Measurements from ENCODE around the gene GOLGA2. TPM values are rescaled to one million over a fixed set of nuclear protein-coding genes. Genes with fewer than 3 reads are reported as not detected.
A peak's percentile ranks its signal among the peaks of the same experiment; 100 is the strongest.

The GOLGA2 gene
- total RNA-seq, 1 experiment from 2014 or later: 51.0 TPM

DNA sequence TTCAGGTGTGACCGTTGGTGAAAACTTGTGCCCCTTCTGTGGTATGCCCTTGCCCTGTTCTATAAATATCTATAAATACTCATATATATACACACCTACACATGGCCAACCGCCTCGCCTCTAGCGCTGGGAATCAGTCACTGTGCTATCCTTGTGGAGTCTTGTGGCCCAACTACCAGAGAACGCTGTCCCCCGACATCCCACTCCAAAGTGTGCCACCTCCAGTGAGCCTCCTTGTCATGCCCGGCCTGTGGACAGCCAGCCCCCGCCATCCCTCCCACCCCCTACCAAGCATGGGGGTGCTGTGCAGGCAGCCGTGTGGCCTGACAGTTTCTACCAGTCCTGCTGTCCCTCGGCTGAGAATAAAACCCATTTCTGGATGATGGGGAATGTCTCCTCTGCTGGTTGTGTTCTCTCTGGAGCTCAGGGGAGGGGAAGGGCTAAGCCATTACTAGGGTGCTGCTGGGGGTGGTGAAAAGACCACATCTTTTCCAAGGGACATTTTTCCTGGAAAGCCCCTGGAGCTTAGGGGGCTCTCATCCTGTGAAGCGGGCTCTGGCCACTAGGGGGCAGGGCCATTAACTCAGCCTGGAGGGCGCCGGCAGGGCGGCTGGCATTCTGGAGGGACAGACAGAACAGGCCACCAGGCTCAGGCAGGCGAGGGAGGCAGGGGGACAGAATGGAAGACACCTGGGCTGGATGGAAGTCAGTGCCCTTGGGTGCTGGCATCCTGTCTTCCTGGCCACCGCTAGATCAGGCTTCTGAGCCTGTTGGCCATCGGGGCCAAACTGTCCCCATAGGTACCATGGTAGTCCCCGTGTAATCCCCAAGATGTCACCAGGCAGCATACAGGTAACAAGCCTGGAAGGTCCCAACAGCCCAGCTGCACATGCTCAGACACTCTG is 20.7 kb downstream of the GOLGA2 start:
- no peak overlapping the region for H2BK5ac ChIP-seq (ENCODE audit: insufficient read length, low read length)
- Mint-ChIP-seq H3K4me3 (no peak overlapping the region; a peak in 1 of 5 replicates), H3K9me3 (no peaks in the 10 kb centered on the region; a peak in 1 of 5 replicates), H3K27ac (peak overlapping the region in 1 of 3 experiments; percentile 77; a peak in 3 of 7 replicates), H3K27me3 (ENCODE audit: low read depth) (peaks cover 3% of the 10 kb centered on the region), H3K36me3 (ENCODE audit: insufficient read depth in 1 of 3, low read depth in 3 of 3) (peaks cover 17 to 45% (median 28%) of the 10 kb centered on the region in 3 experiments), H3K4me1 (peaks cover 8 to 32% of the 10 kb centered on the region in 2 experiments)
- H3K56ac ChIP-seq (ENCODE audit: insufficient read length, low read depth, low read length): no peak overlapping the region
- H3K9me3 ChIP-seq (ENCODE audit: control insufficient read depth, low read depth, low read length): no peaks in the 10 kb centered on the region
- H3K4me1 ChIP-seq (ENCODE audit: insufficient read depth, low read length): no peaks in the 10 kb centered on the region
- peaks cover 3% of the 10 kb centered on the region for H3K79me2 ChIP-seq (ENCODE audit: insufficient read depth, low read length)
- no peak overlapping the region for H3K23ac ChIP-seq (ENCODE audit: insufficient read length, low read depth, low read length)
- H4K20me1 ChIP-seq (ENCODE audit: control insufficient read depth, insufficient read depth, insufficient read length): no peaks in the 10 kb centered on the region
- H3K79me1 ChIP-seq (ENCODE audit: insufficient read depth, low read depth, low read length, poor library complexity, severe bottlenecking): no peaks in the 10 kb centered on the region
- H4K8ac ChIP-seq (replicated peaks; ENCODE audit: insufficient read length, low read depth, low read length): no peak overlapping the region
- no CpG with 5 or more reads among the region's 18 CpGs for WGBS (ENCODE audit: extremely low coverage, insufficient read length, low lambda C conversion rate)
- H3K27ac ChIP-seq (ENCODE audit: insufficient read length, low read depth, low read length): no peak overlapping the region
- no peak overlapping the region for H3K18ac ChIP-seq (ENCODE audit: insufficient read length, low read depth, low read length)
- no peaks in the 10 kb centered on the region for H3K23me2 ChIP-seq (ENCODE audit: insufficient read length, low read depth, low read length, poor library complexity, severe bottlenecking)
- no peak overlapping the region for H3K14ac ChIP-seq (ENCODE audit: insufficient read depth, low read length)
- H4K91ac ChIP-seq (ENCODE audit: insufficient read length, low read depth, low read length): no peak overlapping the region
- H2BK20ac ChIP-seq (ENCODE audit: low read depth, low read length, poor library complexity, severe bottlenecking): no peak overlapping the region
- peak; percentile 92 for TF ChIP-seq CTCF (conservative IDR thresholded peaks at IDR 0.05)
- H2AK5ac ChIP-seq (ENCODE audit: insufficient read length, low read length): no peak overlapping the region
- no peak overlapping the region for H2AFZ ChIP-seq (ENCODE audit: low read length)
- no peak overlapping the region for H3T11ph ChIP-seq (ENCODE audit: low read length)
- H2BK120ac ChIP-seq (ENCODE audit: low read depth, low read length, poor library complexity, severe bottlenecking): no peak overlapping the region
- H2BK12ac ChIP-seq (ENCODE audit: insufficient read length, low read depth, low read length): no peak overlapping the region
- no peak overlapping the region for H3K4me2 ChIP-seq (ENCODE audit: insufficient read depth, insufficient read length, low read length)
- no peak overlapping the region for H3K4ac ChIP-seq (ENCODE audit: low read depth, low read length)
- no peaks in the 10 kb centered on the region for H3K27me3 ChIP-seq (ENCODE audit: insufficient read depth, low read length)
- no peak overlapping the region for H3K9ac ChIP-seq (ENCODE audit: extremely low read depth, insufficient read length, low read length)
- DNase-seq: peak; percentile 84
- H4K5ac ChIP-seq (ENCODE audit: insufficient read length, low read depth, low read length): no peak overlapping the region
- no peak overlapping the region for H2BK15ac ChIP-seq (ENCODE audit: low read depth, low read length)
